NB4 (cell line): ENCODE data around the gene UBE2U.

Experiments
- MYC ChIP-seq: IDR thresholded peaks from 2 replicates; pipeline ENCODE4 v1.6.1; 2011; ENCODE audit warnings: low read depth, low read length
- POLR2A ChIP-seq: IDR thresholded peaks from 2 replicates; pipeline ENCODE4 v1.6.1; 2011; ENCODE audit warnings: mild to moderate bottlenecking; ENCODE audit not compliant: insufficient read length; ENCODE audit errors: extremely low read depth
- TF ChIP-seq, protein P1 (sequence below): IDR thresholded peaks from one replicate; pipeline ENCODE4 v1.5.1; 2012; ENCODE audit warnings: low read depth, low read length

GRCh38 chr1:64293820-64294219, 90.4 kb downstream of the UBE2U start:
- TF ChIP-seq, protein P1, sequence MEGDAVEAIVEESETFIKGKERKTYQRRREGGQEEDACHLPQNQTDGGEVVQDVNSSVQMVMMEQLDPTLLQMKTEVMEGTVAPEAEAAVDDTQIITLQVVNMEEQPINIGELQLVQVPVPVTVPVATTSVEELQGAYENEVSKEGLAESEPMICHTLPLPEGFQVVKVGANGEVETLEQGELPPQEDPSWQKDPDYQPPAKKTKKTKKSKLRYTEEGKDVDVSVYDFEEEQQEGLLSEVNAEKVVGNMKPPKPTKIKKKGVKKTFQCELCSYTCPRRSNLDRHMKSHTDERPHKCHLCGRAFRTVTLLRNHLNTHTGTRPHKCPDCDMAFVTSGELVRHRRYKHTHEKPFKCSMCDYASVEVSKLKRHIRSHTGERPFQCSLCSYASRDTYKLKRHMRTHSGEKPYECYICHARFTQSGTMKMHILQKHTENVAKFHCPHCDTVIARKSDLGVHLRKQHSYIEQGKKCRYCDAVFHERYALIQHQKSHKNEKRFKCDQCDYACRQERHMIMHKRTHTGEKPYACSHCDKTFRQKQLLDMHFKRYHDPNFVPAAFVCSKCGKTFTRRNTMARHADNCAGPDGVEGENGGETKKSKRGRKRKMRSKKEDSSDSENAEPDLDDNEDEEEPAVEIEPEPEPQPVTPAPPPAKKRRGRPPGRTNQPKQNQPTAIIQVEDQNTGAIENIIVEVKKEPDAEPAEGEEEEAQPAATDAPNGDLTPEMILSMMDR: no peak
- no peak for TF ChIP-seq POLR2A
- no peak for TF ChIP-seq MYC
